NCI-H2196 treated with DMSO at 0.1 percent for 48 hours (cell line): ENCODE results near the gene ZNF529.
A peak's percentile ranks its signal among the peaks of the same experiment; 100 is the strongest.
"Not testable (repeated sequence)": the region's sequence is repeated elsewhere in the genome, so short reads cannot be mapped to it uniquely, and the experiment has no call there.

Experiments
- DNase-seq: peaks from one replicate; lab custom pipeline; 2025; ENCODE audit not compliant: unreplicated experiment; lab: John Stamatoyannopoulos, UW

ZNF529 gene

GRCh38 chr19:36573020-36573894 lies at the start of gene ZNF529:
TSS of gene ZNF529 (minus strand) at chr19:36573292. CDS start at chr19:36572346, 946 bp downstream.
- peak; percentile 60 for DNase-seq

- DNase-seq, result no peak
These were observed 32.9 kb upstream of the ZNF529 start for GRCh38 chr19:36605877-36606478.

GRCh38 chr19:36605101-36605876 lies 32.2 kb upstream of the ZNF529 start, which contains the start of gene ZNF382:
TSS of gene ZNF382 (plus strand) at chr19:36605313. CDS start at chr19:36609915, 4,602 bp downstream.
- DNase-seq, result peak; percentile 19

GRCh38 chr19:36604656-36605100 lies 31.6 kb upstream of the ZNF529 start:
- no peak for DNase-seq

GRCh38 chr19:36602681-36603080 lies 29.6 kb upstream of the ZNF529 start:
- DNase-seq, result not testable (repeated sequence)

GRCh38 chr19:36579255-36579654 lies 6.2 kb upstream of the ZNF529 start:
- no peak for DNase-seq

GRCh38 chr19:36577271-36577996 lies 4.3 kb upstream of the ZNF529 start:
- no peak for DNase-seq

- DNase-seq, result no peak
These were observed 1.6 kb upstream of the ZNF529 start for GRCh38 chr19:36574741-36575140.

- DNase-seq, result no peak
These were observed 1.0 kb upstream of the ZNF529 start for GRCh38 chr19:36573895-36574720.

- DNase-seq, result no peak
These were observed 486 bp downstream of the ZNF529 start for GRCh38 chr19:36572593-36573019.

- no peak for DNase-seq
These were observed 8.7 kb downstream of the ZNF529 start for GRCh38 chr19:36564391-36564790.

GRCh38 chr19:36547001-36547732 lies 25.9 kb downstream of the ZNF529 start:
- no peak for DNase-seq

- DNase-seq, result no peak
These were observed 44.1 kb downstream of the ZNF529 start for GRCh38 chr19:36528921-36529518.

- peak; percentile 92 for DNase-seq
These were observed 44.7 kb downstream of the ZNF529 start, which contains the start of gene ZNF260 for GRCh38 chr19:36528194-36528920. TSS of gene ZNF260 (minus strand) at chr19:36528271. CDS start at chr19:36515238, 13,033 bp downstream.

- no peak for DNase-seq
These were observed 45.3 kb downstream of the ZNF529 start for GRCh38 chr19:36527873-36528193.

GRCh38 chr19:36527341-36527740 lies 45.8 kb downstream of the ZNF529 start:
- no peak for DNase-seq

- no peak for DNase-seq
These were observed 46.5 kb downstream of the ZNF529 start for GRCh38 chr19:36526581-36526980.

- DNase-seq, result no peak
These were observed 48.5 kb downstream of the ZNF529 start for GRCh38 chr19:36524617-36525016.
